ENCODE results near the gene MROH2B. TPM values are rescaled to one million over a fixed set of nuclear protein-coding genes. Genes with fewer than 3 reads are reported as not detected.

MROH2B gene
- polyA plus RNA-seq, 2 donors = not detected

DNA sequence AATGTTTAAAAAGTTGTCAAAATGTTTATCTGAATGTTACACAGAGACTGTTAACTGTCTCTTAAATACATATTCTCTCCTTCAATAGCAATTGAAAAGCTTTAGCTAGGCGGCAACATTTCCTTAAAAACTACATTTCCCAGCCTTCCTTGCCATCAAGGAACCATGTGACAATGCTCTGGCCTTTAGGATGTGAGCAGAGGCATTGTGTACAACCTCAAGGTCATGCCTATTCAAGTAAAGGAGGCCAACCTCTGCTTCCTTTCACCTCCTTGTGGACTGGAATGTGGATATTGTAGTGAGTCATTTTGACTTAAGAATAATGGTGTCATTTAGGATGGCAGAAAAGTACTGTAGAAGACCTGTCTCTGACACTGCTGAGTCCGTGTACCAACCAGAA is 23.7 kb upstream of the MROH2B start:
- Histone ChIP-seq H3K4me1 (ENCODE audit: control insufficient read depth in 2 of 2, insufficient read depth in 2 of 2, low read length in 1 of 2) (no peaks in the 10 kb centered on the region), H3K27ac (ENCODE audit: low read depth in 2 of 2, low read length in 1 of 2) (no peak overlapping the region), H3K36me3 (ENCODE audit: control insufficient read depth in 2 of 2, insufficient read depth in 2 of 2, low read length in 1 of 2) (no peaks in the 10 kb centered on the region), H3K4me3 (ENCODE audit: low read depth in 1 of 2, low read length in 2 of 2) (no peak overlapping the region), H3K27me3 (ENCODE audit: control insufficient read depth in 1 of 2, insufficient read depth in 2 of 2, low read length in 2 of 2) (peaks cover 0 to 2% of the 10 kb centered on the region in 2 donors), H3K9me3 (ENCODE audit: control insufficient read depth in 2 of 2, insufficient read depth in 1 of 2, low read depth in 1 of 2, low read length in 1 of 2) (no peaks in the 10 kb centered on the region)
- WGBS, 2 donors = 52 to 72% methylated on average over 2 of the region's 2 CpGs

DNA sequence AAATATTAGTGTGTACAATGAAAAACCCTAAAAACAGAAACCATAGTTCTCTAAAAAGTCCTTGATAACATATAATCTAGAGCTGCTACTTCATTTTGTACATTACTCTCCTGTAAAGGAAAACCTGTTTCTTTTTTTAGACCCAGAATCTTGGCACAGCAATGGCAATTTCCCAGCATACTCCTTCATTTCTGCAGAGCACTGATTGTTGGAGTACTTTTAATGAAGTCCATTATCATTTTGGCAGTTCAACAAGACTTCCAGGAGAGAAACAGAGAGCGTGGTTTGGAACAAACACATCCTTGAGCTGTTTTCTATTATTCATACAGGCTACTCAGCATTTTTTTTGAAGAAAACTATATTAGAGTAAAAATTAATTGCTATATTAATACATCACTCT is 22.7 kb upstream of the MROH2B start:
- Histone ChIP-seq H3K4me3 (ENCODE audit: low read depth in 1 of 2, low read length in 2 of 2) (no peak overlapping the region), H3K36me3 (ENCODE audit: control insufficient read depth in 2 of 2, insufficient read depth in 2 of 2, low read length in 1 of 2) (no peaks in the 10 kb centered on the region), H3K27me3 (ENCODE audit: control insufficient read depth in 1 of 2, insufficient read depth in 2 of 2, low read length in 2 of 2) (peaks cover 0 to 2% of the 10 kb centered on the region in 2 donors), H3K9me3 (ENCODE audit: control insufficient read depth in 2 of 2, insufficient read depth in 1 of 2, low read depth in 1 of 2, low read length in 1 of 2) (no peaks in the 10 kb centered on the region), H3K27ac (ENCODE audit: low read depth in 2 of 2, low read length in 1 of 2) (no peak overlapping the region), H3K4me1 (ENCODE audit: control insufficient read depth in 2 of 2, insufficient read depth in 2 of 2, low read length in 1 of 2) (no peaks in the 10 kb centered on the region)
- 67 to 74% methylated on average over 1 of the region's 1 CpG for WGBS, 2 donors

DNA sequence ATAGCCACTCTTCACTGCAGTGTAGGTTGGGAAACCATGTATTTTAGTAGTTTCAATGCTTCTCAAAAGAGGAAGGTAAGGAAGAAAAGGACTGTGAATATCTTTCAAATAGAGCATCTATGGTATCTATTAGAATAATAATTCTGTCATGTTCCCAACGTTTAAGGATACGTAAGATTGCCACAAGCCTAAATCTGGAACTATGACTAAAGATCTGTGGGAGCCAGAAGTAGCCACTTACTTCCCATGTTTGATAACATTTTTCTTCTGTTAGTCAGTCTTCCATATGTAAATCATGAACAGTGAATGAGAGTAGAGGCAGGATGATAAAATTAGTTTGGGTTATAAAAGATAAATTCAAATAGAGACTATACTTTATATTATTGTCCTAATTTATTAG is 16.3 kb upstream of the MROH2B start:
- no peaks in the 10 kb centered on the region for H3K36me3 ChIP-seq (ENCODE audit: control insufficient read depth in 2 of 2, insufficient read depth in 2 of 2, low read length in 1 of 2)
- H3K4me1 ChIP-seq (ENCODE audit: control insufficient read depth in 2 of 2, insufficient read depth in 2 of 2, low read length in 1 of 2) = no peaks in the 10 kb centered on the region
- 68 to 70% methylated on average over 2 of the region's 2 CpGs for WGBS, 2 donors
- H3K27me3 ChIP-seq (ENCODE audit: control insufficient read depth in 1 of 2, insufficient read depth in 2 of 2, low read length in 2 of 2) = no peaks in the 10 kb centered on the region
- no peaks in the 10 kb centered on the region for H3K9me3 ChIP-seq (ENCODE audit: control insufficient read depth in 2 of 2, insufficient read depth in 1 of 2, low read depth in 1 of 2, low read length in 1 of 2)
- no peak overlapping the region for H3K4me3 ChIP-seq (ENCODE audit: low read depth in 1 of 2, low read length in 2 of 2)
- H3K27ac ChIP-seq (ENCODE audit: low read depth in 2 of 2, low read length in 1 of 2) = no peak overlapping the region

DNA sequence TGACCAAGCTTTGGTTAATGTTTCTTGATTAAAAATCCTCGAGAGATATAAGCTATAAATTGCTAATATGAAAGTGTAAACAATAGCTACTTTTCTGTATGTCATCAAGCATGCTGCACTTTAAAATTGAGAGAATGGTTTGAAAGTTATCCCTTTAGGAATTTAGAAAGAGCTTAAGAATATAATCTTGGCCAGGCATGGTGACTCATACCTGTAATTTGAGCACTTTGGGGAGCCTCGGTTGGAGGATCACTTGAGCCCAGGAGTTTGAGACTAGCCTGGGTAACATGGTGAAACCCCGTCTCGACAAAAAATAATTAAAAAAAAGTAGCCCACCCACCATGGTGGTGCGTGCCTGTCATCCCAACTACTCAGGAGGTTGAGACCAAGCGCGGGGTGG is 12.2 kb upstream of the MROH2B start:
- Histone ChIP-seq H3K9me3 (ENCODE audit: control insufficient read depth in 2 of 2, insufficient read depth in 1 of 2, low read depth in 1 of 2, low read length in 1 of 2) (no peaks in the 10 kb centered on the region), H3K27me3 (ENCODE audit: control insufficient read depth in 1 of 2, insufficient read depth in 2 of 2, low read length in 2 of 2) (no peaks in the 10 kb centered on the region), H3K27ac (ENCODE audit: low read depth in 2 of 2, low read length in 1 of 2) (no peak overlapping the region), H3K4me3 (ENCODE audit: low read depth in 1 of 2, low read length in 2 of 2) (no peak overlapping the region), H3K4me1 (ENCODE audit: control insufficient read depth in 2 of 2, insufficient read depth in 2 of 2, low read length in 1 of 2) (no peaks in the 10 kb centered on the region), H3K36me3 (ENCODE audit: control insufficient read depth in 2 of 2, insufficient read depth in 2 of 2, low read length in 1 of 2) (no peaks in the 10 kb centered on the region)
- 80 to 87% methylated on average over 7 of the region's 7 CpGs for WGBS, 2 donors

DNA sequence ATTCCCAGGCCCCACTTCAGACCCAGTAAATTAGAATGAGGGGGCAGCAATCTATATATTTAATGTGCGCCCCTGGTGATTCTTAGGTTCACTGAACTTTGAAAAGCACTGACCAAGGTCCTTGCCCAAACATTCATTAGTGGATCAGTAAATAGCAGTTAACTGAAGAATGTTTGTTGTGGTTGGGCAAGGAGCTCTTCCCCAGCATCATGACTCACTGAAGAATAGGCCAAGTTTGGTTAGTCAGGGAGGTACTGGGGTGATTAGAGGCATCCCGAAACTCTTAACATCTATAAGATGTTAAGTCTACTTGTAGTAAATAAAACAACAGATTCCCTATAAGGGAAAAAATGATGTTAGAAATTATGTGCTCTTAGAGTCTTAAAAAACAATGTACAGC is 833 bp upstream of the MROH2B start:
- no peak overlapping the region for H3K4me3 ChIP-seq (ENCODE audit: low read depth in 1 of 2, low read length in 2 of 2)
- H3K27me3 ChIP-seq (ENCODE audit: control insufficient read depth in 1 of 2, insufficient read depth in 2 of 2, low read length in 2 of 2) = no peaks in the 10 kb centered on the region
- no peaks in the 10 kb centered on the region for H3K4me1 ChIP-seq (ENCODE audit: control insufficient read depth in 2 of 2, insufficient read depth in 2 of 2, low read length in 1 of 2)
- no peaks in the 10 kb centered on the region for H3K9me3 ChIP-seq (ENCODE audit: control insufficient read depth in 2 of 2, insufficient read depth in 1 of 2, low read depth in 1 of 2, low read length in 1 of 2)
- H3K27ac ChIP-seq (ENCODE audit: low read depth in 2 of 2, low read length in 1 of 2) = no peak overlapping the region
- H3K36me3 ChIP-seq (ENCODE audit: control insufficient read depth in 2 of 2, insufficient read depth in 2 of 2, low read length in 1 of 2) = no peaks in the 10 kb centered on the region
- WGBS, 2 donors = 87 to 92% methylated on average over 2 of the region's 2 CpGs

DNA sequence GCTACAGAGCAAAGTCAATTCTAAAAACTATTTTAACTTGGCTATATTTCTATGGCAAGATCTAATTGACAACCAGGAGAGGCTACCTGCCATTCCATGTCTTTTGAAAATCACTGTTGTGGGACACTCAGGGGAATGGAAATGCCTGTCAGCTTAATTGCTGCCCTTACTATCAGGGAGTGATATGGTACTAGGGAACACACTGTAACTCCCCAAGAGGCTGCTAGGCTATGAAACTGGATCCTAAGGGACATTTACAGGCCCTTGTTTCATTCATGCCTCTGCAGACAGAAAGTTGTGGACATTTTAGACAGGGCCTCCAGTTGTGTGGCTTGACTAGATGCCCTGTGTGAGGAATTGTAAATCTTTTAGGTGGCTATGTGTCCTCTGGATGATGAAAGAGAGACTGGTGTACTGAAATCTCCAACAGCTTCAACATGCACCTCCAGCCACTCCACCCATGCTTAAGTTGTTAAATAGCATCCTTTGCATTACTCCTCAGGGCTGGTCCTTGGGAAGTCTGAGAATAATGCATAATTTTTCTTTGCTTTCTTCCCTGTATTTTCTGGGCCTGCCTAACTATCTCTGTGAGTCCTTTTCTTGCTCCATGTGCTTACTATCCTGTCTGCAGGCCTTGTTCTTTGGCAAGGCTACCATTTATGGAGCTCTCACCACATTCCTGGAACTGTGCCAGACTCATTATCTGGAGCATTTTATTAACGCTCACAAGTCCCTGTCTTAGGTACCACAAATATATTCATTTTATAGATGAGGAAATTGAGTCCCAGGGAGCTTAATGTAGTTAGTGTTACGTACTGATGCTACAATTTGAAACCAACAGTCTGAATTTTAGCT is 3.2 kb downstream of the MROH2B start:
- no peaks in the 10 kb centered on the region for H3K36me3 ChIP-seq (ENCODE audit: control insufficient read depth in 2 of 2, insufficient read depth in 2 of 2, low read length in 1 of 2)
- H3K4me1 ChIP-seq (ENCODE audit: control insufficient read depth in 2 of 2, insufficient read depth in 2 of 2, low read length in 1 of 2) = no peaks in the 10 kb centered on the region
- no peaks in the 10 kb centered on the region for H3K9me3 ChIP-seq (ENCODE audit: control insufficient read depth in 2 of 2, insufficient read depth in 1 of 2, low read depth in 1 of 2, low read length in 1 of 2)
- no peak overlapping the region for H3K4me3 ChIP-seq (ENCODE audit: low read depth in 1 of 2, low read length in 2 of 2)
- H3K27ac ChIP-seq (ENCODE audit: low read depth in 2 of 2, low read length in 1 of 2) = no peak overlapping the region
- 59 to 68% methylated on average over 2 of the region's 2 CpGs for WGBS, 2 donors
- H3K27me3 ChIP-seq (ENCODE audit: control insufficient read depth in 1 of 2, insufficient read depth in 2 of 2, low read length in 2 of 2) = no peaks in the 10 kb centered on the region

DNA sequence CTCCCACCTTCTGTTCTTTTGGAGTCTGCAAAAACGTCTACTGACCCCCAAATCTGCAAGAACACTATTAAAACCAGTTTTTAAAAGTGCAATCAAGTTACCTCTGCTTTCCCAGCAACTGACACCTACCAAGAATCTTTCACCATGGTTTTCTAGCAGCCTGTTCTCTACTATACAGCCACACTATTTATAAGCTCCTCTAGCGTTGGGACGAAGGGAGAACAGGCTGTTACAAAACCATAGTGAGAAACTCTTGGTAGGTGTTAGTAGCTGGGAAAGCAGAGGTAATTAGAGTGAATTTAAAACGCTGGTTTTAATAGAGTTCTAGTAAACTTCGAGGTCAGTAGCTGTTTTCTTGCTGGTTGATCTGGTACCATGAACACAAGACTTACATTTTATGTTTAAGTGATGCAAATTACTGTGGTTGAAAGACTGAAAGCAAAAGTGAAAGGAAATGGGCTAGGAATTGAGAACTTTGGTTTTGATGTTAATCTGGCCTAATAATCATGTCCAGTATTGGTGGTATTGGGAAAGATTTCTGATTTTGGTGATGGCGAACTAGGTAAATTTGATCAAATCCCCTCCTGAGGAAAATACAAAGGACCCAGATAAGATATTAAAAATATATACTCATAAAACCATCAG is 5.3 kb downstream of the MROH2B start:
- Histone ChIP-seq H3K4me3 (ENCODE audit: low read depth in 1 of 2, low read length in 2 of 2) (no peak overlapping the region), H3K4me1 (ENCODE audit: control insufficient read depth in 2 of 2, insufficient read depth in 2 of 2, low read length in 1 of 2) (no peaks in the 10 kb centered on the region), H3K27me3 (ENCODE audit: control insufficient read depth in 1 of 2, insufficient read depth in 2 of 2, low read length in 2 of 2) (peaks cover 0 to 2% of the 10 kb centered on the region in 2 donors), H3K36me3 (ENCODE audit: control insufficient read depth in 2 of 2, insufficient read depth in 2 of 2, low read length in 1 of 2) (no peaks in the 10 kb centered on the region), H3K9me3 (ENCODE audit: control insufficient read depth in 2 of 2, insufficient read depth in 1 of 2, low read depth in 1 of 2, low read length in 1 of 2) (no peaks in the 10 kb centered on the region), H3K27ac (ENCODE audit: low read depth in 2 of 2, low read length in 1 of 2) (no peak overlapping the region)
- 57 to 66% methylated on average over 6 of the region's 6 CpGs for WGBS, 2 donors

DNA sequence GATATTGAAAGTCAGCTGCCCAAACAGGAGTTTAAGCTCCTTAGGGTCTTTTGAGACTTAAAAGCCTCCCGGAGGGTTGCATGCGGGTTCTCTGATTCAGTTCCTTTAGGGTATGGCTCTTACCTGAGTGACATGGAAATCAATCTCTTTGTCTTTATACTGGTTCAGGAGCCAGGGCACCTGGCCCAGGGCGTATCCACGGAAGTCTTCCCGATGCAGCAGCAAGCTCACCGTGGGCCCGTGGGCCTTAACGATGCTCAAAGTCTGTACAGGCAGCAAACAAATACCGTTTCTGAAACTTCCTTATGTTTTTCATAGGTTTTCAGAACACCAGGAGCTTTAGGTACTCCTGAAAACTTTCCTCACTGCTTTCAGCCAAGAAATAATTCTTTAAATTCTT is 13.2 kb downstream of the MROH2B start:
- Histone ChIP-seq H3K27ac (ENCODE audit: low read depth in 2 of 2, low read length in 1 of 2) (no peak overlapping the region), H3K4me3 (ENCODE audit: low read depth in 1 of 2, low read length in 2 of 2) (no peak overlapping the region), H3K4me1 (ENCODE audit: control insufficient read depth in 2 of 2, insufficient read depth in 2 of 2, low read length in 1 of 2) (no peaks in the 10 kb centered on the region), H3K9me3 (ENCODE audit: control insufficient read depth in 2 of 2, insufficient read depth in 1 of 2, low read depth in 1 of 2, low read length in 1 of 2) (peaks cover 2 to 3% of the 10 kb centered on the region in 2 donors), H3K27me3 (ENCODE audit: control insufficient read depth in 1 of 2, insufficient read depth in 2 of 2, low read length in 2 of 2) (peaks cover 0 to 2% of the 10 kb centered on the region in 2 donors), H3K36me3 (ENCODE audit: control insufficient read depth in 2 of 2, insufficient read depth in 2 of 2, low read length in 1 of 2) (no peaks in the 10 kb centered on the region)
- 89 to 93% methylated on average over 9 of the region's 9 CpGs for WGBS, 2 donors

DNA sequence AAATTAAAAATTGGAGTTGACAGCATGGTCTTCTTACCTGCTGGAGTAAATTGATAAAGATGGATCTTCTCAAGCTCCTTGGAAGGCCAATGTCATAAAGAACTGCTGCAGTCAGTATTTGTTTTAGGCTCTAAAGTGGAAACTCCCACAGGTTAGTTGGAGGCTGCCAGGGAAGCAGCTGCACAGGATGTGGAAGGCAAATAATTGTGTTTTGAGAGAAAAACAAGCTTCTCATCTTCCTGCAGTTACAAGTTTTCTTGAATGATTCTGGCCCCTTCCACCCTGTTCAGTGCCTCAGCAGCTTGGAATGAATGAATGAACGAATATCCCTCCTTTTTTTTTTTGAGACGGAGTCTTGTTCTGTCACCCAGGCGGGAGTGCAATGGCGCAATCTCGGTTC is 13.9 kb downstream of the MROH2B start:
- no peaks in the 10 kb centered on the region for H3K4me1 ChIP-seq (ENCODE audit: control insufficient read depth in 2 of 2, insufficient read depth in 2 of 2, low read length in 1 of 2)
- peaks cover 2 to 3% of the 10 kb centered on the region in 2 donors for H3K9me3 ChIP-seq (ENCODE audit: control insufficient read depth in 2 of 2, insufficient read depth in 1 of 2, low read depth in 1 of 2, low read length in 1 of 2)
- no peaks in the 10 kb centered on the region for H3K36me3 ChIP-seq (ENCODE audit: control insufficient read depth in 2 of 2, insufficient read depth in 2 of 2, low read length in 1 of 2)
- no peak overlapping the region for H3K27ac ChIP-seq (ENCODE audit: low read depth in 2 of 2, low read length in 1 of 2)
- WGBS, 2 donors = 82 to 87% methylated on average over 4 to 5 of the region's 5 CpGs
- H3K4me3 ChIP-seq (ENCODE audit: low read depth in 1 of 2, low read length in 2 of 2) = no peak overlapping the region
- peaks cover 0 to 2% of the 10 kb centered on the region in 2 donors for H3K27me3 ChIP-seq (ENCODE audit: control insufficient read depth in 1 of 2, insufficient read depth in 2 of 2, low read length in 2 of 2)

DNA sequence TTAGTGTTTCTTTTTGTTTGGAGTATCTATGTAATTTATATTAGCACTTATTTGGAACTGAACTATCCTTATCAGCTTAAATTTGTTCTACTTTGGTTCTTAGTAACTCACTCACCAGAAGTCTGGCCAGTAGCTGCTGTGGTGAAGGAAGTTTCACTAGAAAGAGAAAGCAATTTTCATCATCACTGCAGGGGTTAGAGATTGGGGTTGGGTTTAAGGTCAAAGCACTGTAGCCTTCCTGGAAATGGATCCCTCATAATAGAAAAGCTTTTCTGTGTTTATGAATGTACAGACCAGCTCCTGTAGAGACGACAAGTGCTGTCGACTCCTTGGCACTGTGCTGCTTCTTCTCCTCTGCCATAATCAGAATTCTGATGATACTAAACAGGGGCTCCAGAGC is 22.2 kb downstream of the MROH2B start:
- Histone ChIP-seq H3K27me3 (ENCODE audit: control insufficient read depth in 1 of 2, insufficient read depth in 2 of 2, low read length in 2 of 2) (no peaks in the 10 kb centered on the region), H3K27ac (ENCODE audit: low read depth in 2 of 2, low read length in 1 of 2) (no peak overlapping the region), H3K36me3 (ENCODE audit: control insufficient read depth in 2 of 2, insufficient read depth in 2 of 2, low read length in 1 of 2) (no peaks in the 10 kb centered on the region), H3K9me3 (ENCODE audit: control insufficient read depth in 2 of 2, insufficient read depth in 1 of 2, low read depth in 1 of 2, low read length in 1 of 2) (no peaks in the 10 kb centered on the region), H3K4me1 (ENCODE audit: control insufficient read depth in 2 of 2, insufficient read depth in 2 of 2, low read length in 1 of 2) (no peaks in the 10 kb centered on the region), H3K4me3 (ENCODE audit: low read depth in 1 of 2, low read length in 2 of 2) (no peak overlapping the region)
- WGBS, 2 donors = 26 to 36% methylated on average over 2 of the region's 2 CpGs
